Measurements from ENCODE around the gene PHAF1.

DNA sequence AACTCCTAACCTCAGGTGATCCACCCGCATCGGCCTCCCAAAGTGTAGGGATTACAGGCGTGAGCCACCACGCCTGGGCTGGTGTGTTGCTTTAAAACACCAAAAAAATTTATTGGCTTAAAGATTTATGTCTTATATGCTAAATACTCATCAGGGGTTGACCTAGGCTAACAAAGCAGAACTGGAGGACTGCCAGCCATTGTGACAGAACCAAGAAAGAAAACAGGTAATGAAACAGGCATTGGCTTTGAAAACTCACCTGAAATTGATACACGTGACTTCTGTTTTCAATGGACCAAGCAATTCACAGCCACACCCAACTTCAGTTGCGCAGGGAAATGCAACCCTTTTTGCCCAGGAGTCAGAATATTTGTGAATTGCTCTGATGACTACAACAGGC, 4.9 kb upstream of the PHAF1 start:
- TF ChIP-seq, protein P1, sequence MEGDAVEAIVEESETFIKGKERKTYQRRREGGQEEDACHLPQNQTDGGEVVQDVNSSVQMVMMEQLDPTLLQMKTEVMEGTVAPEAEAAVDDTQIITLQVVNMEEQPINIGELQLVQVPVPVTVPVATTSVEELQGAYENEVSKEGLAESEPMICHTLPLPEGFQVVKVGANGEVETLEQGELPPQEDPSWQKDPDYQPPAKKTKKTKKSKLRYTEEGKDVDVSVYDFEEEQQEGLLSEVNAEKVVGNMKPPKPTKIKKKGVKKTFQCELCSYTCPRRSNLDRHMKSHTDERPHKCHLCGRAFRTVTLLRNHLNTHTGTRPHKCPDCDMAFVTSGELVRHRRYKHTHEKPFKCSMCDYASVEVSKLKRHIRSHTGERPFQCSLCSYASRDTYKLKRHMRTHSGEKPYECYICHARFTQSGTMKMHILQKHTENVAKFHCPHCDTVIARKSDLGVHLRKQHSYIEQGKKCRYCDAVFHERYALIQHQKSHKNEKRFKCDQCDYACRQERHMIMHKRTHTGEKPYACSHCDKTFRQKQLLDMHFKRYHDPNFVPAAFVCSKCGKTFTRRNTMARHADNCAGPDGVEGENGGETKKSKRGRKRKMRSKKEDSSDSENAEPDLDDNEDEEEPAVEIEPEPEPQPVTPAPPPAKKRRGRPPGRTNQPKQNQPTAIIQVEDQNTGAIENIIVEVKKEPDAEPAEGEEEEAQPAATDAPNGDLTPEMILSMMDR (IDR thresholded peaks at IDR 0.05) = no peak
- TF ChIP-seq EZH2 (IDR thresholded peaks at IDR 0.05; ENCODE audit: borderline replicate concordance, insufficient read depth, low read depth, low read length, poor library complexity, severe bottlenecking) = no peak
